ENCODE results near the gene DGKB. TPM values are rescaled to one million over a fixed set of nuclear protein-coding genes. Genes with fewer than 3 reads are reported as not detected.

Gene DGKB
- total and polyA plus RNA-seq, 2 experiments from 2014 or later, result 0.28 to 1.7 TPM

GRCh38 chr7:14734839-14735321 lies 167.7 kb downstream of the DGKB start:
- TF ChIP-seq CTCF (IDR thresholded peaks at IDR 0.05; ENCODE audit: poor library complexity), result peak; percentile 41
- TF ChIP-seq EZH2 (IDR thresholded peaks at IDR 0.05; ENCODE audit: borderline replicate concordance), result no peak
- no peak for TF ChIP-seq EZH2phosphoT487 (IDR thresholded peaks at IDR 0.05; ENCODE audit: low read depth, severe bottlenecking, unreplicated experiment)
- 29% methylated on average over 6 of the region's 9 CpGs for WGBS (ENCODE audit: low lambda C conversion rate, missing lambda C conversion rate)
- Histone ChIP-seq H3K4me2 (no peak overlapping the region), H4K20me1 (ENCODE audit: insufficient read depth, poor library complexity, severe bottlenecking) (no peaks in the 10 kb centered on the region), H3K9me3 (ENCODE audit: low read depth) (no peaks in the 10 kb centered on the region), H3K27ac (no peak overlapping the region), H3K36me3 (replicated peaks; ENCODE audit: insufficient read depth, low read depth) (no peaks in the 10 kb centered on the region), H3K27me3 (no peaks in the 10 kb centered on the region), H3K79me2 (no peaks in the 10 kb centered on the region), H3K4me3 (no peak overlapping the region), H3K4me1 (ENCODE audit: insufficient read depth) (no peaks in the 10 kb centered on the region), H2AFZ (no peak overlapping the region), H3K9me2 (replicated peaks; ENCODE audit: insufficient read depth) (no peaks in the 10 kb centered on the region)
- DNase-seq (ENCODE audit: low spot score), result peak; percentile 43

GRCh38 chr7:14720785-14721184 lies 181.8 kb downstream of the DGKB start:
- no peak for DNase-seq (ENCODE audit: low spot score)
- no peaks in the 10 kb centered on the region for H3K9me2 ChIP-seq (replicated peaks; ENCODE audit: insufficient read depth)
- 81% methylated on average over 3 of the region's 3 CpGs for WGBS (ENCODE audit: low lambda C conversion rate, missing lambda C conversion rate)
- no peak overlapping the region for H3K27ac ChIP-seq
- H3K36me3 ChIP-seq (replicated peaks; ENCODE audit: insufficient read depth, low read depth), result no peaks in the 10 kb centered on the region
- no peak overlapping the region for H3K4me2 ChIP-seq
- H3K79me2 ChIP-seq, result no peaks in the 10 kb centered on the region
- no peaks in the 10 kb centered on the region for H4K20me1 ChIP-seq (ENCODE audit: insufficient read depth, poor library complexity, severe bottlenecking)
- H3K4me1 ChIP-seq (ENCODE audit: insufficient read depth), result no peaks in the 10 kb centered on the region
- H3K9me3 ChIP-seq (ENCODE audit: low read depth), result no peaks in the 10 kb centered on the region
- no peaks in the 10 kb centered on the region for H3K27me3 ChIP-seq
- H3K4me3 ChIP-seq, result no peak overlapping the region
- TF ChIP-seq CTCF (IDR thresholded peaks at IDR 0.05; ENCODE audit: poor library complexity), result no peak
- no peak for TF ChIP-seq EZH2phosphoT487 (IDR thresholded peaks at IDR 0.05; ENCODE audit: low read depth, severe bottlenecking, unreplicated experiment)
- TF ChIP-seq EZH2 (IDR thresholded peaks at IDR 0.05; ENCODE audit: borderline replicate concordance), result no peak
- H2AFZ ChIP-seq, result no peak overlapping the region

GRCh38 chr7:14717816-14718215 lies 184.7 kb downstream of the DGKB start:
- no peak overlapping the region for H3K4me3 ChIP-seq
- H4K20me1 ChIP-seq (ENCODE audit: insufficient read depth, poor library complexity, severe bottlenecking), result no peaks in the 10 kb centered on the region
- no peaks in the 10 kb centered on the region for H3K79me2 ChIP-seq
- H2AFZ ChIP-seq, result peak overlapping the region; percentile 11
- peak; percentile 41 for DNase-seq (ENCODE audit: low spot score)
- no peak overlapping the region for H3K27ac ChIP-seq
- no peaks in the 10 kb centered on the region for H3K9me3 ChIP-seq (ENCODE audit: low read depth)
- no peak overlapping the region for H3K4me2 ChIP-seq
- H3K27me3 ChIP-seq, result no peaks in the 10 kb centered on the region
- no peaks in the 10 kb centered on the region for H3K9me2 ChIP-seq (replicated peaks; ENCODE audit: insufficient read depth)
- H3K36me3 ChIP-seq (replicated peaks; ENCODE audit: insufficient read depth, low read depth), result no peaks in the 10 kb centered on the region
- TF ChIP-seq EZH2phosphoT487 (IDR thresholded peaks at IDR 0.05; ENCODE audit: low read depth, severe bottlenecking, unreplicated experiment) (no peak), CTCF (IDR thresholded peaks at IDR 0.05; ENCODE audit: poor library complexity) (peak; percentile 69), EZH2 (IDR thresholded peaks at IDR 0.05; ENCODE audit: borderline replicate concordance) (no peak)
- H3K4me1 ChIP-seq (ENCODE audit: insufficient read depth), result no peaks in the 10 kb centered on the region
- 44% methylated on average over 1 of the region's 1 CpG for WGBS (ENCODE audit: low lambda C conversion rate, missing lambda C conversion rate)

- no peaks in the 10 kb centered on the region for H3K36me3 ChIP-seq (replicated peaks; ENCODE audit: insufficient read depth, low read depth)
- no peaks in the 10 kb centered on the region for H3K4me1 ChIP-seq (ENCODE audit: insufficient read depth)
- no peak overlapping the region for H2AFZ ChIP-seq
- H3K27ac ChIP-seq, result no peak overlapping the region
- no peaks in the 10 kb centered on the region for H3K9me2 ChIP-seq (replicated peaks; ENCODE audit: insufficient read depth)
- H3K27me3 ChIP-seq, result no peaks in the 10 kb centered on the region
- H3K9me3 ChIP-seq (ENCODE audit: low read depth), result no peaks in the 10 kb centered on the region
- TF ChIP-seq EZH2phosphoT487 (IDR thresholded peaks at IDR 0.05; ENCODE audit: low read depth, severe bottlenecking, unreplicated experiment) (no peak), CTCF (IDR thresholded peaks at IDR 0.05; ENCODE audit: poor library complexity) (no peak), EZH2 (IDR thresholded peaks at IDR 0.05; ENCODE audit: borderline replicate concordance) (no peak)
- H3K4me3 ChIP-seq, result no peak overlapping the region
- no peak overlapping the region for H3K4me2 ChIP-seq
- no peaks in the 10 kb centered on the region for H3K79me2 ChIP-seq
- no peak for DNase-seq (ENCODE audit: low spot score)
- no peaks in the 10 kb centered on the region for H4K20me1 ChIP-seq (ENCODE audit: insufficient read depth, poor library complexity, severe bottlenecking)
Measured at GRCh38 chr7:14717169-14717568, 185.4 kb downstream of the DGKB start.
